T-helper 22 cell (primary cell): ENCODE results near the gene CASS4.
"Not testable (repeated sequence)": the region's sequence is repeated elsewhere in the genome, so short reads cannot be mapped to it uniquely, and the experiment has no call there.

ENCODE experiments used
- DNase-seq: peaks from one replicate; pipeline ENCODE4 v3.0.0-alpha.2; 2020; ENCODE audit warnings: low read depth

The CASS4 gene, protein sequence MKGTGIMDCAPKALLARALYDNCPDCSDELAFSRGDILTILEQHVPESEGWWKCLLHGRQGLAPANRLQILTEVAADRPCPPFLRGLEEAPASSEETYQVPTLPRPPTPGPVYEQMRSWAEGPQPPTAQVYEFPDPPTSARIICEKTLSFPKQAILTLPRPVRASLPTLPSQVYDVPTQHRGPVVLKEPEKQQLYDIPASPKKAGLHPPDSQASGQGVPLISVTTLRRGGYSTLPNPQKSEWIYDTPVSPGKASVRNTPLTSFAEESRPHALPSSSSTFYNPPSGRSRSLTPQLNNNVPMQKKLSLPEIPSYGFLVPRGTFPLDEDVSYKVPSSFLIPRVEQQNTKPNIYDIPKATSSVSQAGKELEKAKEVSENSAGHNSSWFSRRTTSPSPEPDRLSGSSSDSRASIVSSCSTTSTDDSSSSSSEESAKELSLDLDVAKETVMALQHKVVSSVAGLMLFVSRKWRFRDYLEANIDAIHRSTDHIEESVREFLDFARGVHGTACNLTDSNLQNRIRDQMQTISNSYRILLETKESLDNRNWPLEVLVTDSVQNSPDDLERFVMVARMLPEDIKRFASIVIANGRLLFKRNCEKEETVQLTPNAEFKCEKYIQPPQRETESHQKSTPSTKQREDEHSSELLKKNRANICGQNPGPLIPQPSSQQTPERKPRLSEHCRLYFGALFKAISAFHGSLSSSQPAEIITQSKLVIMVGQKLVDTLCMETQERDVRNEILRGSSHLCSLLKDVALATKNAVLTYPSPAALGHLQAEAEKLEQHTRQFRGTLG

DNA sequence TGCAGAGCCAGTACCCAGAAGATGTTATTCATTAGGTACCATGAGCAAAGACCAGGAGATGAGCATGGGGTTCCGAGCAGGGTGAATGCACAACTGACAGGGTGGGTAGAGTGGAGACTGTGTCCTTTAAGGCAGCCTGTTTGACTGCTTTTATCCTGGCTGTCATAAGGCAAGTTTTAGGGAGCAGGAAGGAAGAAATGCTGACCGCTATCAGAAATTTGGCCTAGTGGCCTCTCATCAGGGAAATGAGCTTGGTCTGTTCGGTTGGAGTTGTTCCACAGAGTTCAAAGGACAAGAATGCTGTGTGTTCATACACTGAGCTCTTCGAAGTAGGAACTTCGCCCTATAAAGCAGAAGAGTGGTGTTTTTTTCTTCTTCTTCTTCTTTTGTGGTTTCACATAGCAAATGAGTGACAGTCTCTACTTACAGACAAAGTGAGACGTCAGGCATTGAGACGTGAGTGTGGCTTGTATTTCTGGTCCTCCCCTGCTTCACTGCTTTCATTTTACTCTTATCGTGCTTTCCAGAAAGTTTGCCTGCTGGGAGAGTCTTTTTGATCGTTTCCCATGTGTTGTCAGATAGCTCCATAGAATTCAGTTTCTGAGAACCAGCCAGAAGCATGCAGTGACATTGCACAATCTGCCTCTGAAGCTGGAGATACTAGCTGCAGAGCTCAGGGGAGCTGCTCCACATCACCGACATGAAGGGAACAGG, at the start of gene CASS4:
TSS of gene CASS4 (plus strand) at position 502 of the 714 bp plus-strand sequence. CDS start at position 701, 199 bp downstream.
- no peak for DNase-seq

DNA sequence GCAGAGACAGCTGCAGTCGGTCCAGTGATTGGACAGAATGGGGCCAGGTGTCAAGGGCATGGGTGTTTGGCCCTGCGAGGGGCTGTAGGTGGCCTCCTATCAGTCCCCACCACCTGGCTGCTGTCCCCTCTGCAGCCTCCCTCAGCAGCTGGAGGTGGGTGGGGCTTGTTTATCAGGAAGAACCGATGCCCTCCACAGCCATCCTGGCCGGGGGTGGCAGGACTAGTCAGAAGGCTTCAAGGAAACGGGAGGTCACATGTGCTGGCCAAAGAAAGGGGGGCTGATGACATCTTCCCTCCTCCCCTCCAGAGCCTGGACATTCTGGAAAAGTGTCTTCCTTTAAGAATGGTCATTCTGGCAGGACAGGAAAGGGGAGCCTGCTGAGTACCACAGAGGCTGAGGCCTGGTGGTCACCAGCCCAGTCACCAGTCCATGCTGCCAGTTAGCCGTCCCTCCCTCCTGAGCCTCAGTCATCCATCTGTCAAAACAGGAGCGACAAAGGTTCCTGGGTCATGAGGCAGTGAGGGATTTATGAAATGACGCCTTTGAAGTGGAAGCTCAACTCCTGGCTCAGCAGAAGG, 49.1 kb upstream of the CASS4 start:
- DNase-seq = no peak

DNA sequence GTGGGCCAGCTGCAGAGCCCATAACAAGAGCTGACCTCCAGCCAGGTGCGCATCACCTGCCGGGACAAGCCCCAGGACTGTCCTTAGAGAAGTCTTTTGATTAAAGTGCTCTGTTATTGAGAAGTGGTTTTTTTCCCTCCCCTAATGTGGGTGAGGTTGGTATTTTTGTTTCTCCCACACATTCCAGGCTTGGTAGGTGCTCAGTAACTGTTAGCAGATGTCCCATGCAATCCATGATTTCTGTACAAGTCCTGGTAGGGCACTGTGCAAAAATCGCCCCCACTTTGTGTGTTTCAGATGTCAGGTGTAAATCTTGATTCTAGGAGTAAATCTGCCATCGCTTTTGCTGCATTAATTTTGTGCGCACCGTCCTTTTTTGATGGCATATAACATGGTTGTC, 48.6 kb upstream of the CASS4 start:
- DNase-seq = no peak

DNA sequence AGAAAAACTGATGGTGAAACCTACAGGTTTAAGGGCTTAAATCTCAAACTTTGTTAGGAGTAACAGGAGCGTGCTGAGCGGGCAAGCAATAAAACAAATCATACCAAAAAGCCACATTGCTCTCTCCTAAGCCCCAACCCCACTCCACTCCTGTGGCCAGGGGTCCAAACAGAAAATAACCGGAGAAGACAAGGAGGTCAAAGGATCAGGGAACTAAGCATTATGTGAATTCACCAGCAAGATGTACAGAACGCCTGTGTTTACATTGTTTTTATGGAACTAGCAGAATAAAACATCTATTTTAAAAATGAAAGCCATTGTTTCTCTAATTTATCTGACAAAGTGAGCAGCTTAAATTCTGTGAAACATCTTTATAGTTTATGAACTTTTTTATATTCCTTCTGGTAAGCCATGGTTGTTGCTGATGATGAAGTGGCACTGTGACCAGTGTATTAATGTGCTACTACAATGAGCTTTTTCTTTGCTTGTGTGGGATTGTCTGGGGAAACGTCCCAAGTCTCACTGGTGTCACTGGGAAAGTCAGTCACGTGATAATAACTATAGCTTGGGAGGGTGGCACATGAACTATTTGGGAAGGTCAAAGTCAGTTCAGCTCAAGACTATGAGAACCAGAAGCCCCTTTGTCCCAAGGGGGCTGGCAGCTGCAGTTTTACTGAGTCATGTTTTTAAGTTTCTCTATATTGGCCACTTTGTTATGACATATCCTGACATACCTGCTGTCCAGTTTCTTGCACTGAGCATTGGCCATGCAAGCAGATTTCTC, 43.5 kb upstream of the CASS4 start:
- no peak for DNase-seq

DNA sequence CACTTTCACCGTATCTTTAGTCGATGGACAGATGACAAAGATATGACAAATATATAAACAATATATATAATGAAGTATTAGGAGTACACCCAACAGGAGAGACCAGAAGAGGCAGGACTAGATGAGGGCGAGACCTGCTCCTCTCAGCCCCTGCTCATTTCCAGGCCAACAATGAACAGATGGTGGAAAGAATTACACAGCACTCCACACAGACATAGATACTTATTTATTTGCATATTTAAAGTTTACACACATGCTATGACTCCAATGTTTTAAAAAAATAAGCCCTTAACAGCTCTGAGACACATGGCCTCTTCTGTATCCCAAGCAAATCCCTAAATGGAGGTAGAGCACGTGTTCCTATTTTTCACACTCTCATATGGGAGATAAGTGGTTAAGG, 42.9 kb upstream of the CASS4 start:
- DNase-seq = no peak

DNA sequence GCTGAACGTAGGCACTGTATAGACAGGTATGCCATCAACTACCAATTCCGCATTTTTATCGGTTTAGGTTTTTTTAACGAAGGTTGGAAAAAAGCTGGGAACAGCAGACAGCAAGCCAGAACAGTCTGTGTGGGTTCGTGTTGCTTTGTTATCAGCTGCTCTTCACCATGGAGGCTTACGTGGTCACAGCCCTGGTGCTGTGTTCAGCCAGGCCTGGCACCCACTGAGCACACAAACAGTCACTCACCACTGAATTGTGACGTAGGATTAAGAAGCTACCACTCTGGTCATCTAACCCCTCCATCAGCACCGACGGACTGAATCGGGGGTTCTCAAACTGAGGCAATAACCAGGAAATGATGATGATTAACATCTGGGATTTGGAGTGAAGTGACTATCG, 40.1 kb upstream of the CASS4 start:
- DNase-seq = no peak

DNA sequence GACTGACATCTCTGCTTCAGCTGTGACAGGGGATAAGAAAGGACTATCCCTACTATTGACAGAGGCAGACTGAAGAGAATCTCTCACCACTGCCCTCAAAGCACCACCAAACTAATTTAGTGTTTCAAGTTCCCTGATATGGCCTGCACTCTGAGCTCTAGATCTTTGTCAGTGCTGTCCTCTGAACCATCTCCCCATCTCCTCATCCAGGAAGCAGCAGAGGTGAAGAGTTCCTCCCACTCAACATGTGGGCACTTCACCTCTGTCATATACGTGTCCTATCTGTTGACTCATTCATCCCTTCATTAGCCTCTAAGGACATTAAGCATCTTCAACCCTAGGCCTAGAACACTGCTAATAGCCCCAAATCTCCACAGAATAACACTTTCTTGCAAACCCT, 39.2 kb upstream of the CASS4 start:
- no peak for DNase-seq

DNA sequence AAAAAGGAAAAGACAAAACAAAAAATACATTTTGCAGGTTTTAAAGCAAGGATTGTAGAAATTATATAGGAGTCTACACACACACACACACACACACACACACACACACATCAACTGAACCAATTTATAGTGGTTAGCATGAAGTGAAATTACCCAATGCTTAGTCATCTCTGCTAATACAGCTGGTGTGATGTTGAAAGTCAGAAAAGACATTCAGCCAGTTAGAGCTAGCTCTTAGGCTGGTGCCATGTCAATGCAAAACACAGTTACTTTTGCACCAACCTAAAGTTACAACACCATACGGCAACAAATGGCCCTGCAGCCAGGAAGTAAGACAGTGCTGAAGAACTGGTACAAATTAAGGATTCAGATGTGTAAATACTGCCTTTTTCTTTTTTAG, 38.1 kb upstream of the CASS4 start:
- DNase-seq = no peak

DNA sequence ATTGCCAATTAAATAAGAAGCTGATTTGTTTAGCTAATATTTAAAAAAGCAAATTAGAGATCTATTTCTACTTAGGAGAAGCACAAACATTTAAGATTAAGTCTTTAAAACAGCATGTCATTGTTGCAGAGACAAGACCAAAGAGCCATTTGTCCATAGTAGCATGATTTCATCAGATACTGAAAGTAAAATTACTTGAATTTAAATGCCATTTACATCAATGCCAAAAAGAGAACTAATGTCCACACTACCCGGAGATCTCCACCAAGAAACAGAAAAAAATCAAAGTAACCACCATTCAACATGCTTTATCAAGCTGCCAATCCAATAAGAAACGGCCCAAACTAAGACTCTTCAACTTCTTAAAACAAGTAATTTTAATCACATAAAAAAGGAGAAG, 35.7 kb upstream of the CASS4 start:
- no peak for DNase-seq

DNA sequence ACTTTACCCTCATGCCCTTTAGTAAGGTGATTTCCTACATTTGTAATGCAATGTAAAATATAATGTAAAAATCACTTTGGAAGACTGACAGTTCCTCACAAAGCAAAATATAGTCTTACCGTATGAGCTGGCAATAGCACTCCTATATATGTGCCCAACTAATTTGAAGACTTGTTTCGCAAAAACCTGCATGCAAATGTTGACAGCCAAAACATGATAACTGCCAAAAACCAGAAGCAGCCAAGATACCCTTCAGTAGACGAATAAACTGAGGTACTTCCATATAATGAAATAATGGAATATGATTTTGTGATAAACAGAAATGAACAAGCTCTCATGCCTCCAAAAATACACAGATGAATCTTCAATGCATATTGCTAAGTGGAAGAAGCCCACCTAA, 33.7 kb upstream of the CASS4 start:
- DNase-seq = no peak

DNA sequence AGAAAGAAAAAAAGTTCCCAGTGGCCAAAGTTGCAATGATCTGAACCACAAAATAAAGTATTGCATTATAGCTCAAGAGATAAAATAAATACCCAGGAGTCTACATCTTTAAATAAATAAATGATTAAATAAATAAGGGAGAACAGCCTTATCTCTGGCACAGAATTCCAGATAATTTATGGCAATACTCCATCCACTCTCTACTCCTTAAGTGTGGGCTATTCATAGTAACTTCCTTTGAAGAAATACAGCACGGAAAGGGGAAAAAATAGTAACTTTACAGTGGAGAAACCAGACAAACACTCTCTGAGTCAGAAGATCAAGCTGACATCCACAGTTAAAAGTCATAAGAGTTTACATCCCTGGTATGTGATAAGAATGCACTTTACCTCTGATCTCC, 31.7 kb upstream of the CASS4 start:
- DNase-seq = no peak

DNA sequence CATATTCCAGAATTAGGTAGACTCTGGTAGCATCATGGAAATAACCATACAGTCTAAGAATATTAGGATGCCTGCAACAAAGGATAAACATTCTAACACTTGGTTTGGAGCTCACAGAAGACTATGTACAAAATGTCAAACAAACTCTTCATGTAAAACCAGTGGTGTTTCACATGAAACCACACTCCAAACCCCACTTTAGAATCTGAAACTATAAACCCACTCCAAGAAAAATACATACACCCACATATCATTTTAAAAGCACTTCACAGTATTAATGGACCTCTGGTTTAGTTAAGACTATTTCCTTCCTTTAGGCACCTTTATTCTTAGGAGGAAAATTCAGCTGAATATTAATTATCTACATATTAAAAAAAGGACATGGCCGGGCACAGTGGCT, 30.6 kb upstream of the CASS4 start:
- DNase-seq = no peak

DNA sequence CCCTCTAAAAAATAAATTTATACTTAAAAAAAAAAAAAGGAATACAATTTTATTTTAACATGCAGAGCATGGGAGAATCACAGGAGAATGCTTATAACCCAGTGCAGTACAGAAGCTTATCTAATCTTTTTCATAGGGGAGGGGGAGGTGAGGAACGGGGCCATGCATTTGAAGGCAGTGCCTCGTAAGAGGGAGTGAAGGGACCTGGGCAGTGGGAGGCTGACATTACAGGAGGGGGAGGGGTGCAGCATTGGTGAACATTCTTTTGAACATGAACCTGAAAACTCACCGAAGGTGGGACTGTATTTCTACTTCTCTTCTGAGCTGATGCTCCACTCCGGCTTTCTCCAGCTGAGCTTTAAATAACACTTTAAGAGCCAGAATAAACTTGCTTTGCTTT, 29.4 kb upstream of the CASS4 start:
- DNase-seq = no peak

DNA sequence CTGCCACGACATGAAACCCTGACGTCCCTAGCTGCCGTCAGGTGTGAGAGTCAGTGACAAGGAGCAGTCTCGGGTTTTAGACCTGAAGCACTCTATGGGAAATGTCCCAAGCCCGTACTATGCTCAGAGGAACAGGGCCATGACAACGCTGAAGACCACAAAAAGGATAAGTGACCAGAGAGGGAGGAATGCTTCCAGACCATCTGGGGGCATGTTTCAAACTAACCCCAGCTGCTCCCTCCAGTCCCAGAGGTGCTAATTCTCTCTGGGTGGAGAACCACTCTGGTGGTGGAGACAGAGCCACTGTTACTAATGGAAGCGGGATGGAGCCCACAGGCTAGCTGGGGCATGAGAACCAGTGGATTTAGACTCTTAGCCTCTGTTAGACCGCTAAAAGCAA, 28.7 kb upstream of the CASS4 start:
- DNase-seq = no peak

DNA sequence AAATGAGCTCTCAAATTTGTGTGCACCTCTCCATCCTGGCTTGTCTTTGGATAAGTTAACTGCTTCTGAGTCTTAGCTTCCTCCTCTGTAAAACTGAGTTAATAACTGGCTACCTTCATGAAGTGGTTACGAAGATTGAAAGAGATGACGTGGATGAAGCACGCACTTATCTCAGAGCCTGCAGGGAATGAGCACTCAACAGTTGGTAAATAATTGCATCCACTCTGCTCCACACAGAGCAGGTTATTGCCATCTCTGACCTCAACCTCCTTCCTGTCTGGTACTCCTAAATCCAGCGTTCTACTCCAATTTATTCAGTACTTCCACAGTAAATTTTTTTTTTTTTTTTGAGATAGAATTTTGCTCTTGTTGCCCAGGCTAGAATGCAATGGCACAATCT, 26.9 kb upstream of the CASS4 start:
- DNase-seq = no peak

DNA sequence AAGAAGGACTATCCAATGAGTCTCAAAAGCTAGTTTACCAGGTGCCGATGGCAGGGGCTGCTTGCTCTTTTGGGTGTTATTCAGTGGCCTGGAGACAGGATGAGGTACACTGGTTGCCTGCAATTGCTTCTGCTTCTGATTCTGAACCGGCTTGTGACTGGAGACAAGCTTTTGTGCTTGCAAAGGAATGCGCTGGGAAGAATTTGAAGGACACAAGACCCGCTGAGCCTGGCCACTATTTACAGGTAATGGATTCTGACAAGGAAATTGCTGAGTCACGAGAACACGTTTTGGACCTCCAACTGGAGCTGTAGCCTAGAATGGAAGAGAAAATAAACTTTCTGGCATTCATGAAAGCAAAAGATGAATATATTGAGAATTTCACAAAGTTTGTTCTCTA, 25.8 kb upstream of the CASS4 start:
- DNase-seq = no peak

DNA sequence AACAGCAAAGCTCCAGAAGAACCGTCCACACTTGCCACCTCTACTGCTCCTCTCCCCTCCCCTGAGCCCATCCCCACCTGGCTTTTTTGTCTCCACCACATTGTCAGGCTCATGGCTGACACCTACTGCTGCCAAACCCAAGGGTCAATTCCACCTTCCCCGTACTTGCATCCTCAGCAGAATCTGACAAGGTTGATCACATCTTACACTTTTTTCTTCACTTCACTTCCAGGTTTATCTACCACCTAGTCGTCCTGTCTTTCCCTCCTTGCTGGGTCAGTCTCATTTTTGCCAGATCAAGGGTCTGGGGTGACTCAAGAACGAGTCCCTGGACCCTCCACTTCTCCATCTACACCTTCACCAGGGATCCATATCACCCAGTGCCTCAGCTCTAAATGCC, 23.2 kb upstream of the CASS4 start:
- DNase-seq = no peak

DNA sequence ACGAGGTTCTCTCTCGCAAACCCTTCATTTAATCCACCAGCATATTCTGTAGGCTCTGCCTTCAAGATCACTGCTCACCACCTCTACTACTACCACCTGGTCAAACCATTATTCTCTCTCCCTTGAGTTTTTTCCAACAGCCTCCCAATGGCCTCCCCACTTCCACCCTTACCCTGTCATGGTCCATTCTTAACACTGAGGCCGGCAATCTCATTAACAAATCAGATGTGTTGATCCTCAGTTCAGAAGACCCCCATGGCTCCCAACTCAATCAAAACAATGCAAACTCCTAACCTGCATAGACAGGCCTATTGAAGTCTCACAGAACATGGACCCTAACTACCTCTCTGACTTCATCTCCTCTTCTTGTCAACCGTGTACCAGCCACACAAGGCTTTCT, 22.3 kb upstream of the CASS4 start:
- no peak for DNase-seq

DNA sequence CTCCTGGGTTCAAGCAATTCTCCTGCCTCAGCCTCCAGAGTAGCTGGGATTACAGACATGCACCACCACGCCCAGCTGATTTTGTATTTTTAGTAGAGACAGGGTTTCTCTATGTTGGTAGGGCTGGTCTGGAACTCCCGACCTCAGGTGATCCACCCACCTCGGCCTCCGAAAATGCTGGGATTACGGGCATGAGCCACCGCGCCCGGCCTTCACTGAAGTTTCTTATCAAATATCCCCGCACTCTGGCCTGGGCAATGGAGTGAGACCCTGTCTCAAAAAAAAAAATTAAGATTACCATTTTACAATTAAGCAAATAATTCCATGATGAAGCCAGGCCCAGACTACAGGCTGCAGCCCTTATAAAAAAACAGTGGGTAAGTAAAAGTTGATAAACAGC, 21.7 kb upstream of the CASS4 start:
- not testable (repeated sequence) for DNase-seq

DNA sequence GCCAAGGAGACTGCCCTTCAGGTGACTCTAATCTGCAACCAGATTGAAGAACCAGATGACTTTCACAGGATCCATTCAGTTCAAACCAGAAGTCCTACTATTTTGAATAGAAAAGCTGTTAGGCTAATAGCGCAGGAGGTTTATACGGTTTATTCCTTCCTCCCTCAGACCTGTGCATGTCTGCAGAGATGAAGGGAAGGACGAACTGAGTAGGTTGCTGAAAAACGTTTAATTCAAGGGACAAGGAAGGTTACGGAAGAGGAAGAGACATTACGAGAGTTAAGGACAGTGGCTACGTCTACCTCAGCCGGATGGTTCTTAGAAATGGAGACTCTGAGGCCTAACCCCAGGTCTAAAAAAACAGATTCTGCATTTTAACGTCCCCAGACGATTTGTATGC, 21.0 kb upstream of the CASS4 start:
- DNase-seq = no peak

DNA sequence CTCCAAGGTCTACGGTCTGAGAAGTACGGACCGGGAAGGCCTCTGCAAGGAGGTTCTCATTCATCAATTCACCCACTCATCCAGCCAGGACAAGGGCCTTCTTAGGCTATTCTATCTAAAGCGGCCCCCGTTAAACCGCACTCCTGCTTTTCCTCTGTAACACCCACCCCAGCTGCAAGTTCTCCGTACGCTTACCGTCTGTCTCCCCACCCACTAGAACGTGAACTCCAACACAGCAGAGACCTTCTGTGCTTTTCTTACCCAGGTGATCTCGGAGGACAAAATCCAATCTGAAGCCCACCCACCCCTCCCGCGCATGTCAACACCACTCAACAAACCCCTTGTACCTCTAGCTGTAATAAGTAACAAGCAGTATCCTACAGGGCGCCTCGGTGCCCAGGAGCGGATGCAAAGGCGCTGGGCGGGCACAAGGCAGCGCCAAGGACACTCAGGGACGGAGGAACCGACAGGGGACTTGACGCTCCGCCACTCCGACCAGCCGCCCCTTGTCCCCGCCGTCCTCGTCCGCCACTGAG, 20.4 kb upstream of the CASS4 start:
- DNase-seq = no peak
